ENCODE data around the gene TMEM248. TPM values are rescaled to one million over a fixed set of nuclear protein-coding genes. Genes with fewer than 3 reads are reported as not detected.
"Not testable (repeated sequence)": the region's sequence is repeated elsewhere in the genome, so short reads cannot be mapped to it uniquely, and the experiment has no call there.

TMEM248 gene
- total RNA-seq, result 100 to 1,000 TPM in 5 of 6 donors, 10 to 100 TPM in 1; 55.5 to 153 (median 111) TPM

- peak within 1 kb of the TSS; percentile 88 to 92 (median 90) for H3K27ac ChIP-seq
- DNase-seq (peak; percentile 86 to 99), ATAC-seq (ENCODE audit: low FRiP score in 2 of 2) (peak; percentile 97 to 98)
- peak within 1 kb of the TSS; percentile 69 to 99 (median 86) for H3K4me3 ChIP-seq
- peak in 2 of 6 experiments; percentile 5 to 15 for TF ChIP-seq CTCF (IDR thresholded peaks at IDR 0.05)
- peak in 1 of 4 donors; percentile 79 for TF ChIP-seq EP300 (IDR thresholded peaks at IDR 0.05)
- peak in 2 of 4 donors; percentile 58 to 60 for TF ChIP-seq POLR2A (IDR thresholded peaks at IDR 0.05)
- peak; percentile 91 to 95 for TF ChIP-seq POLR2AphosphoS5 (IDR thresholded peaks at IDR 0.05)
- no peaks in the 10 kb centered on the region for H3K27me3 ChIP-seq
- H3K9me3 ChIP-seq, result no peaks in the 10 kb centered on the region
- peaks cover 20 to 48% (median 26%) of the 10 kb centered on the region in 4 donors for H3K4me1 ChIP-seq
- H3K36me3 ChIP-seq, result peaks cover 0 to 5% (median 2%) of the 10 kb centered on the region in 4 donors
- 2 to 3% methylated on average over 47 to 58 of the region's 67 CpGs for WGBS, 2 donors
Measured at GRCh38 chr7:66920769-66921395, at the start of gene TMEM248. TSS of gene TMEM248 (plus strand) at chr7:66921225. CDS start at chr7:66941866, 20,641 bp downstream.

DNA sequence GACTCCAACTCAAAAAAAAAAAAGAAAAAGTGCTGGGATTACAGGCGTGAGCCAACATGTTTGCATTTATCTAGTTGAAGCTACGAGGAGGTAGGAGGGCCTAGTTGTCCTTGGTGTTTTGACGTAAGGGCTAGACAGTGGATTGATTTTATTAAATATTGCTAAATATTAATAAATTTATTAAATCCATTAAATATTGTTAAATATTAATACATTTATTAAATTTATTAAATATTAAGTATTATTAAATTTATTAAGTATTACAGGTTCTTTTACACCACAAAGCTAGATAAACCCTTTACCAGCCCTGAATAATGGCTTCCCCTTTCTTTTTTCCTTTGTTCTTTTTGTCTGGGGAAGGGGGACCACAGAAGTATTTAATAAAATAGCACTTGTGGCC, 47.5 kb upstream of the TMEM248 start:
- no peak for TF ChIP-seq POLR2AphosphoS5 (IDR thresholded peaks at IDR 0.05)
- TF ChIP-seq EP300 (IDR thresholded peaks at IDR 0.05), result no peak
- no peak for TF ChIP-seq CTCF (IDR thresholded peaks at IDR 0.05)
- no peak for TF ChIP-seq POLR2A (IDR thresholded peaks at IDR 0.05)
- no peak overlapping the region for H3K27ac ChIP-seq
- no peaks in the 10 kb centered on the region for H3K36me3 ChIP-seq
- 93 to 96% methylated on average over 3 of the region's 3 CpGs for WGBS, 2 donors
- no peak overlapping the region for H3K4me3 ChIP-seq
- ATAC-seq (ENCODE audit: low FRiP score in 2 of 2), result no peak
- H3K9me3 ChIP-seq, result no peaks in the 10 kb centered on the region
- DNase-seq, result no peak
- no peaks in the 10 kb centered on the region for H3K27me3 ChIP-seq
- H3K4me1 ChIP-seq, result peaks cover 0 to 9% (median 0%) of the 10 kb centered on the region in 4 donors

- no peaks in the 10 kb centered on the region for H3K36me3 ChIP-seq
- no peak for TF ChIP-seq POLR2AphosphoS5 (IDR thresholded peaks at IDR 0.05)
- peaks cover 3 to 22% (median 6%) of the 10 kb centered on the region in 4 donors for H3K4me1 ChIP-seq
- WGBS, 2 donors, result 90 to 91% methylated on average over 1 of the region's 1 CpG
- no peak for DNase-seq
- no peaks in the 10 kb centered on the region for H3K9me3 ChIP-seq
- H3K4me3 ChIP-seq, result no peak overlapping the region
- no peak for ATAC-seq (ENCODE audit: low FRiP score in 2 of 2)
- no peaks in the 10 kb centered on the region for H3K27me3 ChIP-seq
- H3K27ac ChIP-seq, result no peak overlapping the region
Measured at GRCh38 chr7:66877577-66878300, 43.3 kb upstream of the TMEM248 start.

GRCh38 chr7:66878301-66878685, 42.7 kb upstream of the TMEM248 start:
- H3K36me3 ChIP-seq, result not testable (repeated sequence)
- 89 to 92% methylated on average over 7 of the region's 7 CpGs for WGBS, 2 donors

DNA sequence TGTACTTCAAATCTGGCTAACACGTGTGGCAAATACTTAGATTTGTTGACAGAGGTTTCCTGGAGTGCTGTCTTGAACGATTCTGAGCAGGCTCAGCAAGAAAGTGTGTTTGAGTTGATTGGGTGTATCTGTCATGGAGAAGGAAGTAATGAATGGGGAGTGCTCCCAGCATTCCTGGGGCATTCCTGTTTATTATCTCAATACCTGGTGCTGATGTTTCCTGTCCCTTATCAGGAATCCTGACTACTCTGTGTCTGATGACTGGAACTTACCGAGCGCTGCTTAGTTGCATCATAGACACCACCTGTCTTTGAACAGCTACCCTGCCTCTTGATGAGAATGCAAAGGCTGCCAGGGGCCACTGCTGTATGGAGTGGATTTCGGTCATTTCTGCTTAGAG, 41.0 kb upstream of the TMEM248 start:
- Histone ChIP-seq H3K27me3 (no peaks in the 10 kb centered on the region), H3K27ac (no peak overlapping the region), H3K4me3 (no peak overlapping the region), H3K36me3 (no peaks in the 10 kb centered on the region), H3K4me1 (peaks cover 3 to 22% (median 6%) of the 10 kb centered on the region in 4 donors), H3K9me3 (no peaks in the 10 kb centered on the region)
- 37 to 40% methylated on average over 5 of the region's 5 CpGs for WGBS, 2 donors
- DNase-seq, result peak in 1 of 2 donors; percentile 25
- no peak for TF ChIP-seq CTCF (IDR thresholded peaks at IDR 0.05)
- no peak for TF ChIP-seq POLR2AphosphoS5 (IDR thresholded peaks at IDR 0.05)
- no peak for TF ChIP-seq EP300 (IDR thresholded peaks at IDR 0.05)
- TF ChIP-seq POLR2A (IDR thresholded peaks at IDR 0.05), result no peak
- peak in 1 of 2 donors; percentile 59 for ATAC-seq (ENCODE audit: low FRiP score in 2 of 2)

More at GRCh38 chr7:66878301-66878685, 42.7 kb upstream of the TMEM248 start:
- H3K4me3 ChIP-seq; ATAC-seq (ENCODE audit: low FRiP score in 2 of 2); H3K9me3 ChIP-seq; H3K27ac ChIP-seq; H3K27me3 ChIP-seq; DNase-seq: not testable (repeated sequence)
- peaks cover 3 to 22% (median 6%) of the 10 kb centered on the region in 4 donors for H3K4me1 ChIP-seq

- DNase-seq; H3K4me3 ChIP-seq; ATAC-seq (ENCODE audit: low FRiP score in 2 of 2); H3K27me3 ChIP-seq; H3K9me3 ChIP-seq; H3K36me3 ChIP-seq; H3K27ac ChIP-seq: not testable (repeated sequence)
- peaks cover 3 to 19% (median 6%) of the 10 kb centered on the region in 4 donors for H3K4me1 ChIP-seq
- WGBS, 2 donors, result 67 to 70% methylated on average over 6 of the region's 6 CpGs
Measured at GRCh38 chr7:66880577-66880976, 40.4 kb upstream of the TMEM248 start.
